Lower lobe of right lung (tissue), 2 donors: Measurements from ENCODE around the gene RHOH. TPM values are rescaled to one million over a fixed set of nuclear protein-coding genes. Genes with fewer than 3 reads are reported as not detected.

Source experiments
- ATAC-seq, 2 donors: fragments of 200-7000 bp; cut with Tn5 transposase; one replicate each; pipeline ENCODE4 v1.9.1; 2020 to 2022; ENCODE audit warnings: mild to moderate bottlenecking in 2 of 2, moderate library complexity in 2 of 2
- DNase-seq: peaks from one replicate; pipeline ENCODE4 v3.0.0-alpha.2; 2020
- H3K27ac ChIP-seq: fragments of 200-600 bp; one replicate; pipeline ENCODE4 v1.8.0; 2022
- H3K27me3 ChIP-seq: fragments of 200-600 bp; one replicate; pipeline ENCODE4 v1.8.0; 2022; ENCODE audit warnings: low read depth
- H3K36me3 ChIP-seq: fragments of 200-600 bp; one replicate; pipeline ENCODE4 v1.8.0; 2022; ENCODE audit warnings: mild to moderate bottlenecking
- H3K4me1 ChIP-seq: fragments of 200-600 bp; one replicate; pipeline ENCODE4 v1.8.0; 2022
- H3K4me3 ChIP-seq: fragments of 200-600 bp; one replicate; pipeline ENCODE4 v1.8.0; 2022; ENCODE audit warnings: mild to moderate bottlenecking
- H3K9me3 ChIP-seq: fragments of 200-600 bp; one replicate; pipeline ENCODE4 v1.8.0; 2022
- intact Hi-C: fragments of 100-400 bp; cut with DNase I; formaldehyde crosslinking; loops from one replicate; pipeline ENCODE4 v1.11.0; 2022
- total RNA-seq: library from RNA; stranded (reverse); fragmentation: NEBNext Ultra II Directional; extraction: Animal tissue kit (Norgen Biotek cat#: 25700); gene quantifications from one replicate; pipeline ENCODE4 v1.2.1, GENCODE V29; 2021
- TF ChIP-seq, protein P1 (sequence below): fragments of 200-600 bp; IDR thresholded peaks from one replicate; pipeline ENCODE4 v1.8.0; 2022; ENCODE audit warnings: antibody characterized with exemption, mild to moderate bottlenecking
- donor health status: DM: no; HTN: yes; CAD: no; lungs with severe emphysema.

Gene RHOH
- total RNA-seq, 1 donor from 2014 or later = 9.2 TPM

DNA sequence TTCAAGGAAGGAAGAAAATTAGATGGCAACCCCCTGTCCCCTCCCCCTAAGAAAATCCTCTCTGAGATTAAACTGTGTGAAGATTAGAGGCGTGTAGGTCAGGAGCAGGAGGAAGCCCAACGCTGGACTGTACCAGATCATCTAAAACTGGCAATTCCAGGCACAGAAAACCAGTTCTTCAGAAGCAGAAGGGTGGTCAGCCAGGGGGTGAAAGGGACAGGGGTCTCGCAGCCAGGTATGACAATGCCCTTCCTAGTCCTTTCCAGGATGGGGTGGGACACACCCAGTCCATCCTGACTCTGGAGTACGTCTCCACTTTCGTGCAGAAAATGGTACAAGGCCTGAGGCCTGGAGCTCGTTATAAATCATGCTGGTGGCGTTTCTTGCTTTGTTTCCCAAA lies 3.3 kb upstream of the RHOH start:
- intact Hi-C loops = no loop called here

DNA sequence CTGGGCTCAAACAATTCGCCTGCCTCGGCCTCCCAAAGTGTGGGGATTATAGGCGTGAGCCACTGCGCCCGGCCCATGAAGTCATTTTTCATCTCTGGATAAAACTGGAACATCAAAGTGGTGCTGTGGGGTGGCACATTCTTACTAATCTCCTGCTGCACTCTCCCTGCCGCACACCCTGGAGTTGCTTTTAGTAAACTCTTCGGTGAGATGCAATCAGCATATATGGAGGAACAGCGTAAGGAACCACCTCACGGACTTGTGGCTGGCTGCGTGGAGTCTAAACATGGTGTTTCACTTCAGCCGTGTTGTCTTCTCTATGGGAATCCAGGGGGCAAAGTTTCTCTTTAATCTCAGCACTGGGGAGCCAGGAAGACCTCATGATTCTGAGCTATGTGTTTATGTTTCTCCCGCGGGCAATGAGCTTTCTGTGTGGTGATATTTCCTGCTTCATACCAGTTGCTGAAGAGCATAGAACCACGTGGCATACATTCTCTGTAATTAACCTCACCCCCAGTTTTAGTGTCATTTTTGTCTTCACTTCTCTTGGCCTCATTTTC lies 2.1 kb upstream of the RHOH start:
- intact Hi-C loops = no loop called here
- TF ChIP-seq, protein P1, sequence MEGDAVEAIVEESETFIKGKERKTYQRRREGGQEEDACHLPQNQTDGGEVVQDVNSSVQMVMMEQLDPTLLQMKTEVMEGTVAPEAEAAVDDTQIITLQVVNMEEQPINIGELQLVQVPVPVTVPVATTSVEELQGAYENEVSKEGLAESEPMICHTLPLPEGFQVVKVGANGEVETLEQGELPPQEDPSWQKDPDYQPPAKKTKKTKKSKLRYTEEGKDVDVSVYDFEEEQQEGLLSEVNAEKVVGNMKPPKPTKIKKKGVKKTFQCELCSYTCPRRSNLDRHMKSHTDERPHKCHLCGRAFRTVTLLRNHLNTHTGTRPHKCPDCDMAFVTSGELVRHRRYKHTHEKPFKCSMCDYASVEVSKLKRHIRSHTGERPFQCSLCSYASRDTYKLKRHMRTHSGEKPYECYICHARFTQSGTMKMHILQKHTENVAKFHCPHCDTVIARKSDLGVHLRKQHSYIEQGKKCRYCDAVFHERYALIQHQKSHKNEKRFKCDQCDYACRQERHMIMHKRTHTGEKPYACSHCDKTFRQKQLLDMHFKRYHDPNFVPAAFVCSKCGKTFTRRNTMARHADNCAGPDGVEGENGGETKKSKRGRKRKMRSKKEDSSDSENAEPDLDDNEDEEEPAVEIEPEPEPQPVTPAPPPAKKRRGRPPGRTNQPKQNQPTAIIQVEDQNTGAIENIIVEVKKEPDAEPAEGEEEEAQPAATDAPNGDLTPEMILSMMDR = no peak
- no peaks in the 10 kb centered on the region for H3K36me3 ChIP-seq
- DNase-seq (no peak), ATAC-seq (no peak)
- no peaks in the 10 kb centered on the region for H3K27me3 ChIP-seq
- H3K4me1 ChIP-seq = no peaks in the 10 kb centered on the region
- no peaks in the 10 kb centered on the region for H3K9me3 ChIP-seq
- peak overlapping the region; percentile 1 for H3K4me3 ChIP-seq
- no peak overlapping the region for H3K27ac ChIP-seq

More for the DNA sequence above, 3.3 kb upstream of the RHOH start:
- Histone ChIP-seq H3K4me1 (no peaks in the 10 kb centered on the region), H3K9me3 (no peaks in the 10 kb centered on the region), H3K36me3 (no peaks in the 10 kb centered on the region), H3K4me3 (no peak overlapping the region), H3K27ac (no peak overlapping the region), H3K27me3 (no peaks in the 10 kb centered on the region)
- DNase-seq = no peak
- TF ChIP-seq, protein P1 = no peak
- no peak for ATAC-seq

DNA sequence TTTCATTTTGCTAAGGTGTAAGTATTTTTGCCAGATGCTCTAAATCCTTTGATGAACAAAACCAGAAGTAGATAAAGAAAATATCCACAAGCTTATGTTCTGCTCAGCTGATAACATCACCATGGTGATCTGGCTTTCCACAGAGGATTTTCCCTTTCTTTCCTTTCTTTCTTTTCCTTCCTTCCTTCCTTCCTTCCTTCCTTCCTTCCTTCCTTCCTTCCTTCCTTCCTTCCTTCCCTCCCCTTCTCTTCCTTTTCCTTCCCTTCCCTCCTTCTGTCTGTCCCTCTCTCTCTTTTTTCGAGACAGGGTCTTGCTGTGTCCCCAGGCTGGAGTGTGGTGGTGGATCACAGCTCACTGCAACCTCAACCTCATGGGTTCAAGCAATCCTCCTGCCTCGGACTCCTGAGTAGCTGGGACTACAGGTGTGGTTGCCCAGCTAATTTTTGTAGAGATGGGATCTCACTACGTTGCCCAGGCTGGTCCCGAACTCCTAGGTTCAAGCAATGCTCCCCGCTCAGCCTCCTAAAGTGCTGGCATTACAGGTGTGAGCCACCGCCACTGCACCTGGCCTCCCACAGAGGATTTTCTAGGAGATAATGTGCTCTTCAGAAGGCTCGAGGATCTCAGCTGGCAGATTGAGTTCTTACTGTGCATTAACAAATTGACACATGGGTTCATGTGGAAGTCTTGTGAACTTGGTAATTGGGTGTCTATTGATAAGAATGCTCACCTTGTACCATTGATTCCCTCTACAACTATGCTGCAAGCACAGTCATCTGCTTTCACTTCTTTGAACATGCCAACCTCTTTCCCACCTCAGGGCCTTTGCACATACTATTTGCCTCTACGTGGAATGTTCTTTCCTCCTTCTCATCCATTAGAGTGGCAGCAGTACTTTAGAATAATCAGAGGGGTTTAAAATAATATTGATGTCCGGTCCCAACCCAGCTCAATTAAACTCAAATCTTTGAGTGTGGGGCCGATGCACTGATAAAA lies 1.4 kb upstream of the RHOH start:
- no peak overlapping the region for H3K27ac ChIP-seq
- intact Hi-C loops = no loop called here
- no peaks in the 10 kb centered on the region for H3K4me1 ChIP-seq
- H3K27me3 ChIP-seq = no peaks in the 10 kb centered on the region
- DNase-seq (no peak), ATAC-seq (no peak)
- H3K36me3 ChIP-seq = no peaks in the 10 kb centered on the region
- H3K4me3 ChIP-seq = no peak overlapping the region
- TF ChIP-seq, protein P1 = no peak
- H3K9me3 ChIP-seq = no peaks in the 10 kb centered on the region

DNA sequence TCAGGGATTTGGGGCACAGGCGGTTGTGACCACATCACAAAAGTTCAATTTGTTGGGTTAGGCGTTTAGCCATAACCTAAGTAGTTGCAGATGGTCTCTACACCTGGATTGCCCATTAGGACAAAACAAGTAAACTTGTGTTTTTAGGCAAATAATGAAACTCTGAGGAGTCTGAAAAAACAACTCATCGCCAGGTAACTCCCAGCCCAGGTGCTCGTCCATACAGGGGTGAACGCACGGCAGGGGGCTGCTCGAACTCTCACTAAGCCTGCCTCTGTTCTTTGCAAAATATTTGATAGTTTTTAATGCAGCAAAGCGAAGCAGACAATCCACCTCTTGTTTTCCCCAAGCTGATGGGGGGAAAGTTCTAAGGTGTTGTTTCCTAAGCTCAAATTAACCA lies 559 bp upstream of the RHOH start:
- Histone ChIP-seq H3K4me1 (no peaks in the 10 kb centered on the region), H3K27ac (peak overlapping the region; percentile 72), H3K4me3 (peak overlapping the region; percentile 46), H3K36me3 (no peaks in the 10 kb centered on the region), H3K9me3 (no peaks in the 10 kb centered on the region), H3K27me3 (no peaks in the 10 kb centered on the region)
- intact Hi-C loops = no loop called here
- TF ChIP-seq, protein P1 = no peak
- ATAC-seq = no peak
- no peak for DNase-seq

DNA sequence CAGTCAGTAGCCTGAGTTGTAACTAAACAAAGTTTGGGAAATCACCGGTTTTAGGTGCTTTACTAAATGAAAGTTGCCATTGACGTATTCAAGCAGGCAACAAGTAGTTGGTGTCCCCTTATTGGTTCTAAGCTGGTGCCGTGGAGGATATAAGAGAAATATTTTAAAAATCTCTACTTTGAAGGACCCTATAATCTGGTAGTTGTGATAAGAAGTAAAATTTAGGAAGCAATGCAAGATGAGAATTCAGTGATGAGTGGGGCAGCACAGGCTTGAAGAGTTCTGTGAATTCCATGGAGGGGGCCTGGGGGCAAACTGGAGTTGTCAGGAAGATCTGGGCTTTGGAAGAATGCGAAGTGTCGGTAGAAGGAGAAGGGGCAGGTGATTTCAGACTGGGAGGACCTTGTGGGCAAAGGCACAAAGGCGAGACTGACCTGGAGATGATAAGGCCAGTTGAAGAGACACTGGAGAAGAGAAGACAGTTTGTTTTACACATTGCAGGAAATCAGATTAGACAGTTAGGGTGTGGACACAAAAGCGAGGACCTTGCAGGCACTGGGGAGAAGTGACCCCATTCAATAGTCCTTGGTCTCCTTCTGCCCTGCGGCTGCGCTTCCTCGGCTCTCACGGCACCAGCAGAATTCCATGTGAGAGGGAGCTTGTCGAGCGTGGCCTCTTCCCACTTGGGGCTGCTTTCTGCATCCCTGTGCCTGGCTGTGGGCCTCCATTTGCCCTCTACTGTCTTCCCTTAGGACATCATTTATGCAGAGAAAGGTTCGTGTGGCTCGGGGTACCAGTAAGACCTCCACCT lies 1.3 kb downstream of the RHOH start:
- Histone ChIP-seq H3K4me3 (peak overlapping the region; percentile 46), H3K4me1 (no peaks in the 10 kb centered on the region), H3K27me3 (no peaks in the 10 kb centered on the region), H3K36me3 (no peaks in the 10 kb centered on the region), H3K27ac (peak overlapping the region; percentile 72), H3K9me3 (no peaks in the 10 kb centered on the region)
- intact Hi-C loops = no loop called here
- no peak for ATAC-seq
- no peak for DNase-seq
- TF ChIP-seq, protein P1 = no peak
